LNCaP clone FGC (cell line): ENCODE measurements around the gene AP3D1.

Experiments used
- DNase-seq: peaks from one replicate; pipeline ENCODE4 v3.0.0-alpha.2; 2011; ENCODE audit warnings: low read depth
- H3K4me3 ChIP-seq: 2 replicates; pipeline ENCODE4 v1.5.1; 2011; ENCODE audit warnings: mild to moderate bottlenecking, low read depth, low read length, control low read depth
- TF ChIP-seq, protein P1 (sequence below): IDR thresholded peaks from 2 replicates; pipeline ENCODE4 v1.5.1; 2012; ENCODE audit warnings: mild to moderate bottlenecking; ENCODE audit not compliant: control insufficient read depth, insufficient read depth; ENCODE audit errors: extremely low read depth

AP3D1 gene

DNA sequence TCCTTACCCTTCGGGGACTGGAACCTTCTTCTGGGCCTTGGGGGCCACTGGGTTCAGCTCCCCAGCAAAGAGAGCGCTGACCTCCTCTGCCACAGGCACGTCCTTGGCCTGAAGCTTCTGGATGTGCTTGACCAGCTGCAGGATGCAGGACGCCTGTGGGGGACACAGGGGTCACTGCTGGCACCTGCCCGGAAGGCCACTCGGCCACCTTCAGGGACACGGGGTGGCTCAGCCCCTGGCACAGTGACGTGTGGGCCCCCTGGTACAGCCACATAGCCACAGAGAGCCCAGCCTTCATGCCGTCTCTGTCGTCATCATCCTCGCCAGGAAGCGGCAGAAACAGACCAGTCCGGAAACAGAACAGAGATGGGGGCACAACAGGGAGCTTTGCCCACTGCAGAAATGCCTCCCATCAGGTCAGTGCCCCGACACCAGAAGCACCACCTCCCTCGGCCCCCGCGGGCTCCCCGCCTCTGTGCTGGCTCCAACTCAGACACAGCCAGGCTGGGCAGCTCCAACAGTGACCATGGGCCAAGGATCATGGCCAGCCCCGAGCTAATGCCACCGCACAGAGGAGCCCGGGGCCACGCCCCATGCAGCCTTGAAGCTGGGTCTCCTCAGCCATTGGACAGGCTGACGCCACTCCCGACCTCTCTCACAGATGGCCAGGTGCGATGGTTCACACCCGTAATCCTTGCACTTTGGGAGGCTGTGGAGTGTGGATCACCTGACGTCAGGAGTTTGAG lies 34.0 kb downstream of the AP3D1 start:
- TF ChIP-seq, protein P1, sequence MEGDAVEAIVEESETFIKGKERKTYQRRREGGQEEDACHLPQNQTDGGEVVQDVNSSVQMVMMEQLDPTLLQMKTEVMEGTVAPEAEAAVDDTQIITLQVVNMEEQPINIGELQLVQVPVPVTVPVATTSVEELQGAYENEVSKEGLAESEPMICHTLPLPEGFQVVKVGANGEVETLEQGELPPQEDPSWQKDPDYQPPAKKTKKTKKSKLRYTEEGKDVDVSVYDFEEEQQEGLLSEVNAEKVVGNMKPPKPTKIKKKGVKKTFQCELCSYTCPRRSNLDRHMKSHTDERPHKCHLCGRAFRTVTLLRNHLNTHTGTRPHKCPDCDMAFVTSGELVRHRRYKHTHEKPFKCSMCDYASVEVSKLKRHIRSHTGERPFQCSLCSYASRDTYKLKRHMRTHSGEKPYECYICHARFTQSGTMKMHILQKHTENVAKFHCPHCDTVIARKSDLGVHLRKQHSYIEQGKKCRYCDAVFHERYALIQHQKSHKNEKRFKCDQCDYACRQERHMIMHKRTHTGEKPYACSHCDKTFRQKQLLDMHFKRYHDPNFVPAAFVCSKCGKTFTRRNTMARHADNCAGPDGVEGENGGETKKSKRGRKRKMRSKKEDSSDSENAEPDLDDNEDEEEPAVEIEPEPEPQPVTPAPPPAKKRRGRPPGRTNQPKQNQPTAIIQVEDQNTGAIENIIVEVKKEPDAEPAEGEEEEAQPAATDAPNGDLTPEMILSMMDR = no peak
- H3K4me3 ChIP-seq = no peak overlapping the region
- no peak for DNase-seq

DNA sequence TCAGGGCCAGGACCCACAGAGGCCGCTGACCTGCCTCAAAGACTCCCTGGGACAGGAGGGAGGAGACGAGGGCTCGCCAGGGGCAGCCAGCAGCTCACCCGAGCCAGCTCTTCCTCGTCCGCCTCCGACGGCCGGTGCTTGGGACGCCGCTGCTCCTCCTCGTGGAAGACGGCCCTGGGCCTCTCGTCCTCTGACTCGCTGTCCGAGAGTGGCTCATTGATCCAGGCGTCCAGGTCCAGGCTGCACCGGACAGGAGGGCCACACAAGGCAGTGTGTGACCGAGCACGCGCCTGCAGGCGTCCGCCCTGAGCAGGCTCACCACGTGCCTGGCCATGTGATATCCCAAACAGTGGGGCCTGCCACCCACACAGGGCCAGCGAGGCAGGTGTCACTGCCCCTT lies 34.9 kb downstream of the AP3D1 start:
- no peak for DNase-seq
- no peak overlapping the region for H3K4me3 ChIP-seq
- TF ChIP-seq, protein P1 = no peak

DNA sequence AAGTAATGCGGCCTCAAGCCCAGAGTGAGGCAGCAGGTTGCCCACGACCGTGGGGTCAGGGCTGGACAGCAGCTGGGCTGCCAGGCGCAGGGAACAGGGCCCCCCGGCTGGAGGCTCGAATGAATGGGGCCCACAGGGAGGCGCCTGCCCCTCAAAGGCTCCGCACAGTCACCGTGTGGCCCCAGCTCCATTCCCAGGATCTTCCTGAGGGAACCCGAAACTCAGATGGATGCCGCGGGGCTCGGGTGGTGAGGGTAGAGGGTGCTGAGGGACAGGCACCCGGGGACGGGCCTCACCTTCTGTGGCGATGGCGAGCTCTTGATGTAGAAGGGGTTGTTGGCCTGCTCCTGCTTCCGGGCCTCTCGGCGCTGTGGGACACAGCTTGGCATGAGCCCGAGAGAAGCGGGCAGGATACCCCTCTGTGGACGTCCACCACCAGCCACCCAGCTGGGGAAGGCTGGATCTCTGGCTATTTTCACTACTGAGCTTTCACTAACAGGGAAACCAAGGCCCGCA lies 35.4 kb downstream of the AP3D1 start:
- no peak overlapping the region for H3K4me3 ChIP-seq
- no peak for DNase-seq
- TF ChIP-seq, protein P1 = no peak

DNA sequence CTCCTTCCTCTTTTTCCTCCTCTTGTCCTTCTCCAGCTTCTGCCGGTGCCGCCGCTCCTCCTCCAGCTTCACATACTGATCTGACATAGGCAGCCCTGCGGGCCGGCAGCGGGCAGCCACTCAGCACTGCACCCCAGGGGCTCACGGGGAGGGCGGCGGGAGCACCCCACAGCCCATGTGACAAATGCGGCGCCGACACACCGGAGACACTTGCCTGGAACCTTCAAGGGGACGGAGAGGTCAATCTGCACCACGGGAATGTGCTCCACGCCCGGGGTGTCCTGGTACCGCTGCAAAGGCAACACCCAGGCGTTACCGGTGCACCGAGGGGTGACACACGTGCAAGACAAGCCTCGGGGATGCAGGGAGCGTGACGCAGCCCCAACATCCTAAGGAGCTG lies 36.0 kb downstream of the AP3D1 start:
- DNase-seq = no peak
- H3K4me3 ChIP-seq = no peak overlapping the region
- TF ChIP-seq, protein P1 = no peak

DNA sequence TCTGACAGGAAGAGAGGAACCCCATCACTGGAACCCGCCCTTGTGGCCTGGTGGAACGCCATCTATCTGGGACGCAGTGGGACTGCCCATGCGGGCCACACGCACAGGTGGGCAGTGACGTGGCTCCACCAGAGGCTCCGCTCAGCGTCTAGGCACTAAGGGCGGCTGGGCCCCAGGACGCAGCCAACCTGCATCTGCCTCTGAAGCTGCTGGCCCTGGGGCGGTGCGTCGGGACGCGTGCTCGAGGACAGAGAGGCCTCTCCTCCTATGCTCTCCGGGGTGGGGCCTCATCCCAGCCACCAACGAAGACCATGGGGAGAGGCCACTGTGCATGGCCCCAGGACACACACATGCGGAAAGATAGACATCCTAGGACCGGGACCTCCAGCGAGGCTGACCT lies 36.5 kb downstream of the AP3D1 start:
- no peak for DNase-seq
- TF ChIP-seq, protein P1 = no peak
- H3K4me3 ChIP-seq = no peak overlapping the region

DNA sequence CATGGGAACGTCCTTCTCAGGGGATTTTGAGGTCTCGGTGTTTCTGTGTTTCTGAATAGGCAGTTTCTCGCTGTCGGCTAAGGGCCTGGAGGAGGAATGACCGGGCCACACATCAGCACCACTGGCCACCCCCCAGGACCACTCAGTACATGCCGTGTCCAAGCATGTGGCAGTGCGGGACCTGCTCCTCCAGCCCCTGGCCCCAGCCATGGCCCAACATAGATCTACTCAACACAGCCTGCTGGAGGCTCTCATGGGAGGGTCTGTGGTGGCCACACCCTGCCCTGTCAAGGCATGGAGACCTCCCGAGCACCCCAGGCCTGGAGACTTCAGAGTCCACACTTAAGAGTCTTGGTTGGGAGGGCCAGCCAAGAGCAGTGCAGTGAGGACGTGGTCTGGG lies 37.1 kb downstream of the AP3D1 start:
- no peak overlapping the region for H3K4me3 ChIP-seq
- DNase-seq = no peak
- TF ChIP-seq, protein P1 = no peak

DNA sequence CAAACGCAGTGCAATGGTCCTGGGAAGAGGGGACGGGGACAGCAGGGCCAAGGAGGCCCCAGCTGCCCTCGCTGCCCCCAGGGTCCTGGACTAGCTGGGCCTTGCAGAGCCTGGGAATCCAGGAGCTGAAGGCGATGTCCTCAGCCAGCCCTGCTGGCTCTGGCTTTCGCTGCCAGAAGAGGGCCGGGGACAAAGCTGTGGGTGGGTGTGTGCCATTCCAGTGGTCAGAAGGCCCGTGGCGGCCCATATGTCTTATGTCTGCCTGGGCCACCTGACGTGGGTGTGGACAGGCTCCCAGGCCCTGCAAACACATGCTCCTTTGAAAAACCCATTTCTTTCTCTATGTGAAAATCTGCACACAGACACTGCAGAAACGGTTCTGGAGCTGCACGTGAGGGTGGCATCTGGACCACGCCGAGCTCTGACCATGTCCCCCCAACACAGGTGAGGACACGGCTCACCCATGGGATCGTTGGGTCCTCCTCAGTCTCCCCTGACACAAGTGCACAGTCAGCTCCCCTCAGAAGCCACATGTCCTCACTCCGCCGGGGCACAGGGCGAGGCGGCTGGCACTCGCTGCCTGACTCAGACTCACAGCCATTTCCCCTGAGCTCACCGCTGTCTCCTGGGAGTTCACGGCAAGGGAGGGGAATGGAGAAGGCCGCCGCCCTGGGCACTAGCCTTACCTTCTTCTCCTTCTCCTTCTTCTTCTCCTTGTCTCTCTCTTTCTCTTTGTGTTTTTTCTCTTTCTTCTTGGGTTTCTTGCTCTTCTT lies 37.7 kb downstream of the AP3D1 start:
- DNase-seq = no peak
- TF ChIP-seq, protein P1 = no peak
- no peak overlapping the region for H3K4me3 ChIP-seq
